GM13977 (cell line): ENCODE measurements around the gene FLT3.
"Not testable (repeated sequence)": the region's sequence is repeated elsewhere in the genome, so short reads cannot be mapped to it uniquely, and the experiment has no call there.

Experiments
- DNase-seq: peaks from one replicate; pipeline ENCODE4 v3.0.0; 2012; ENCODE audit warnings: low spot score
- CTCF ChIP-seq: IDR thresholded peaks from 2 replicates; pipeline ENCODE4 v1.5.1; 2012; ENCODE audit warnings: mild to moderate bottlenecking, control low read depth; ENCODE audit not compliant: insufficient read depth; ENCODE audit errors: extremely low read depth, missing control alignments
- in situ Hi-C: fragments of 300-500 bp; cut with MboI; formaldehyde crosslinking; loops from one replicate; pipeline ENCODE4 v1.12.0; 2022; ENCODE audit warnings: low sequenced_read_pairs, low pct_unique_long_range_greater_than_20kb, mixed read lengths, inconsistent platforms; ENCODE audit not compliant: unreplicated experiment

The FLT3 gene

GRCh38 chr13:28041031-28041461, 59.3 kb downstream of the FLT3 start:
- TF ChIP-seq CTCF: no peak
- no peak for DNase-seq
- in situ Hi-C loops: loop anchor here (25.0 kb wide), 1 partner anchor 596 kb away; no protein-coding TSS in a partner anchor

GRCh38 chr13:28037399-28037798, 63.0 kb downstream of the FLT3 start:
- no peak for DNase-seq
- TF ChIP-seq CTCF: no peak
- in situ Hi-C loops: loop anchor here (25.0 kb wide), 1 partner anchor 600 kb away; no protein-coding TSS in a partner anchor

GRCh38 chr13:28035146-28035782, 65.1 kb downstream of the FLT3 start:
- in situ Hi-C loops: loop anchor here (25.0 kb wide), 1 partner anchor 602 kb away; no protein-coding TSS in a partner anchor
- no peak for TF ChIP-seq CTCF

GRCh38 chr13:28033894-28034655, 66.3 kb downstream of the FLT3 start:
- no peak for TF ChIP-seq CTCF
- in situ Hi-C loops: loop anchor here (25.0 kb wide), 1 partner anchor 603 kb away; no protein-coding TSS in a partner anchor
- DNase-seq: no peak

More at GRCh38 chr13:28035146-28035782, 65.1 kb downstream of the FLT3 start:
- no peak for DNase-seq

- not testable (repeated sequence) for DNase-seq
- in situ Hi-C loops: loop anchor here (25.0 kb wide), 1 partner anchor 605 kb away; no protein-coding TSS in a partner anchor
These were observed 67.9 kb downstream of the FLT3 start for GRCh38 chr13:28032438-28032837.

GRCh38 chr13:28031896-28032288, 68.5 kb downstream of the FLT3 start:
- TF ChIP-seq CTCF: no peak
- in situ Hi-C loops: loop anchor here (25.0 kb wide), 1 partner anchor 605 kb away; no protein-coding TSS in a partner anchor

GRCh38 chr13:28031220-28031895, 69.0 kb downstream of the FLT3 start:
- TF ChIP-seq CTCF: no peak
- in situ Hi-C loops: loop anchor here (25.0 kb wide), 1 partner anchor 606 kb away; no protein-coding TSS in a partner anchor
- DNase-seq: peak; percentile 31

More at GRCh38 chr13:28031896-28032288, 68.5 kb downstream of the FLT3 start:
- DNase-seq: no peak
